ENCODE measurements around the gene LGALS9B. TPM values are rescaled to one million over a fixed set of nuclear protein-coding genes. Genes with fewer than 3 reads are reported as not detected.
"Not testable (repeated sequence)": the region's sequence is repeated elsewhere in the genome, so short reads cannot be mapped to it uniquely, and the experiment has no call there.

Gene LGALS9B
- total RNA-seq, 2 experiments from 2014 or later, result not detected

GRCh38 chr17:20416381-20416911, 50.9 kb downstream of the LGALS9B start:
- CTCF ChIA-PET; H3K36me3 Mint-ChIP-seq (ENCODE audit: low read depth); DNase-seq; H3K27ac Mint-ChIP-seq; H3K9me3 Mint-ChIP-seq; H3K4me3 Mint-ChIP-seq; H3K27me3 Mint-ChIP-seq; POLR2A ChIA-PET; H3K4me1 Mint-ChIP-seq: not testable (repeated sequence)

GRCh38 chr17:20415479-20415878, 51.9 kb downstream of the LGALS9B start:
- H3K27me3 Mint-ChIP-seq; CTCF ChIA-PET; H3K36me3 Mint-ChIP-seq (ENCODE audit: low read depth); H3K27ac Mint-ChIP-seq; POLR2A ChIA-PET; H3K4me3 Mint-ChIP-seq; H3K9me3 Mint-ChIP-seq; DNase-seq; H3K4me1 Mint-ChIP-seq: not testable (repeated sequence)

DNA sequence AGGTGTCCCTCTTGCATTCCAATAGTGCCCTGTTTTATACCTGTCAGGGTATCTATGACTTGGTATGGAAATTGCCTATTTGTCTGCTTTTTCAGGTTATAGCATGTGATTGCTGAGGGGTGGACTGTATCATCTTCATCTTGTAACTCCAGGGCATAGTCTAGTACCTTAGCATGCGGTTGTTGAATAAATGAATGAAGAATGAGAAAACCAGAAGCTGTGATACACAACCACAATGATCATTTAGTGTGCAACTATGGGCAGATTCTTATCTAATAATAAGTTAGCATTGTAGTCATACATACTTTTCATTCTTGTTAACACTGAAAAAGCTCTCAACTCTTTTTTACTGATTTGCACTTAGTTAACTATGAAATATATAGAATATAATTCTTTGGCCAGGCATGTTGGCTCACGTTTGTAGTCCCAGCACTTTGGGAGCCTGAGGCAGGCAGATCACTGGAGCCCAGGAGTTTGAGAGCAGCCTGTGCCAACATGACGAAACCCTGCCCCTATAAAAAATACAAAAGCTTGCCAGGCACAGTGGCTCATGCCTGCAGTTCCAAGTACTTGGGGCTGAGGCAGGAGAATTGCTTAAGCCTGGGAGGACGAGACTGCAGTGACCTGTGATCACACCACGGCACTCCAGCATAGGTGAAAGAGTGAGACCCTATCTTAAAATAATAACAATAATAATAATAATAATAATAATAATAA, 65.9 kb downstream of the LGALS9B start:
- H3K4me3 Mint-ChIP-seq; H3K9me3 Mint-ChIP-seq; H3K27ac Mint-ChIP-seq; CTCF ChIA-PET; H3K27me3 Mint-ChIP-seq; DNase-seq; H3K4me1 Mint-ChIP-seq; POLR2A ChIA-PET; H3K36me3 Mint-ChIP-seq (ENCODE audit: low read depth): not testable (repeated sequence)

DNA sequence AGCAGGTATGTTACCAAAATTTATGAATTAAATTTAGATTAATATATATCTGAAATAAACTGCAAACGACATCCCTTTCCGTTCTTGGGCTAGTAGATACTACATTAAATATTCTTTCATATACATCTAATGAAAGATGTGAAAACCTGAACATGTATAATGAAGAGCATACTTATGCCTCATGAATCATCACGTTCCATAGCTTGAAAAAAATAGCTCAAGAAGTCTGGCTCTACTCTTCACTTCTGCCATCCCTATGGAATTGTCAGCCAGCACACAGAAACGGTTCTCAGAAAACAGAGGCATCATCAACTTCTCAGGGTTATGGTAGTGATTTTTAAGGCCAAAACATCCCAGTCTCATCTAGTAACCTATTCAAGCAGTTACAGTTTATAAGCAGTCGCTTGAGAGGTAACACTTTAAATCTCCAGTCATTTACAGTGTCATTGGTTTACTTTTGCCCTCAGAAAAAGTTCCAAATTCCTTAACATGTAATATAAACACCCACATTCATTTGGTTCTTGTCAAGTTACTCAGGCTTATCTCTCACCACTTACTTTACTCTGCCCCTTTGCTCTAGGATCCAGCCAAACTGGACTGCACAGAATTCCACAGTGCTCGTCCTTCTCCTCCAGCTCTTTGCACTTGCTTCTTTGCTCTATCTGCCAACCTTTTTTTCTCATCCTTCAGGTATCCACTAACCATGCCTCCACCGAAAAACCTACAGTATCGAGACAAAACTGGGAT, 66.6 kb downstream of the LGALS9B start:
- H3K4me1 Mint-ChIP-seq; CTCF ChIA-PET; H3K27ac Mint-ChIP-seq; POLR2A ChIA-PET; H3K36me3 Mint-ChIP-seq (ENCODE audit: low read depth); DNase-seq; H3K4me3 Mint-ChIP-seq; H3K27me3 Mint-ChIP-seq; H3K9me3 Mint-ChIP-seq: not testable (repeated sequence)

Other genes starting within 250 kb of the LGALS9B start
- gene CDRT15L2, start 112.2 kb upstream of the LGALS9B start, total RNA-seq, result not detected

All from activated CD4-positive, alpha-beta memory T cell treated with anti-CD3 and anti-CD28 coated beads, Interleukin-2, amount 10 ng/mL, durations not matched to agents 7 days and 5 days (primary cell).